Measurements from ENCODE around the gene PRPF8. TPM values are rescaled to one million over a fixed set of nuclear protein-coding genes. Genes with fewer than 3 reads are reported as not detected.

The PRPF8 gene
- total RNA-seq, 3 donors from 2014 or later, result 173 to 183 (median 176) TPM

DNA sequence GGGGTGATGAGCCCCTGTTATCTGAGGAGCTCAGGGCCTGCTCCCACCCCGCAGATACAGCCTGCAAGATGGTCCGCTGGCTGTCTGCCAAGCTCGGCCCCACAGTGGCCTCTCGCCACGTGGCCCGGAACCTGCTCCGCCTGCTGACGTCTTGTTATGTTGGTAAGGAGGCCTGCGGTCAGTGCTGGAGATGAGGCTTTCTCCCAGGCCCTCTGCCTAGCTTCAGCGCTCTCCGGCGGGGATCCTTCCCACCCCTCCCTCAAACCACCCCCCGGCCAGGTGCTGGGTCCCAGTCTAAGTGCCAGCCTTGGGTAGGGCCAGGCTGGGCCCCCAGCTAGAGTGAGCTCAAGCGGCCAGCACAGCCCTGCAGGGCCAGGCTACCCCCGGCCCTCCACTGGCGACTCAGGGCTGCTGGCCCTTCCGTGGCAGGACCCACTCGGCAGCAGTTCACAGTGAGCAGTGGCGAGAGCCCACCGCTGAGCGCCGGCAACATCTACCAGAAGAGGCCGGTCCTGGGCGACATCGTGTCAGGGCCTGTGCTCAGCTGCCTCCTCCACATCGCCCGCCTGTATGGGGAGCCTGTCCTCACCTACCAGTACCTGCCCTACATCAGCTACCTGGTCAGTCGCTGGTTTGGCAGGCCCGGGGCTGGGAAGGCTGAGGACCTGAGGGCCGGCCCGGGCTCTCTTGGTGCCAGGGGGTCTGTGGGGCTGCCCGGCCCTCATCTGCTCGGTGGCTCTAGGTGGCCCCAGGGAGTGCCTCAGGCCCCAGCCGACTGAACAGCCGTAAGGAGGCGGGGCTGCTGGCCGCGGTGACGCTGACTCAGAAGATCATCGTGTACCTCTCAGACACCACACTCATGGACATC is 45.9 kb upstream of the PRPF8 start:
- Histone ChIP-seq H3K9me3 (no peaks in the 10 kb centered on the region), H3K36me3 (no peaks in the 10 kb centered on the region), H3K27ac (peak overlapping the region; percentile 93 to 100), H3K27me3 (no peaks in the 10 kb centered on the region), H3K4me3 (peak overlapping the region; percentile 18 to 66 (median 37)), H3K4me1 (peaks cover 0 to under 1% of the 10 kb centered on the region in 2 donors)
- intact Hi-C loops (cut with DNase I; ENCODE audit: low total_unique reads), result no loop called here
- peak; percentile 76 to 86 for DNase-seq (ENCODE audit: low spot score in 2 of 2)
- peak; percentile 48 to 86 (median 82) for TF ChIP-seq POLR2AphosphoS5 (IDR thresholded peaks at IDR 0.05)
- TF ChIP-seq, protein P1, sequence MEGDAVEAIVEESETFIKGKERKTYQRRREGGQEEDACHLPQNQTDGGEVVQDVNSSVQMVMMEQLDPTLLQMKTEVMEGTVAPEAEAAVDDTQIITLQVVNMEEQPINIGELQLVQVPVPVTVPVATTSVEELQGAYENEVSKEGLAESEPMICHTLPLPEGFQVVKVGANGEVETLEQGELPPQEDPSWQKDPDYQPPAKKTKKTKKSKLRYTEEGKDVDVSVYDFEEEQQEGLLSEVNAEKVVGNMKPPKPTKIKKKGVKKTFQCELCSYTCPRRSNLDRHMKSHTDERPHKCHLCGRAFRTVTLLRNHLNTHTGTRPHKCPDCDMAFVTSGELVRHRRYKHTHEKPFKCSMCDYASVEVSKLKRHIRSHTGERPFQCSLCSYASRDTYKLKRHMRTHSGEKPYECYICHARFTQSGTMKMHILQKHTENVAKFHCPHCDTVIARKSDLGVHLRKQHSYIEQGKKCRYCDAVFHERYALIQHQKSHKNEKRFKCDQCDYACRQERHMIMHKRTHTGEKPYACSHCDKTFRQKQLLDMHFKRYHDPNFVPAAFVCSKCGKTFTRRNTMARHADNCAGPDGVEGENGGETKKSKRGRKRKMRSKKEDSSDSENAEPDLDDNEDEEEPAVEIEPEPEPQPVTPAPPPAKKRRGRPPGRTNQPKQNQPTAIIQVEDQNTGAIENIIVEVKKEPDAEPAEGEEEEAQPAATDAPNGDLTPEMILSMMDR (IDR thresholded peaks at IDR 0.05), result no peak

DNA sequence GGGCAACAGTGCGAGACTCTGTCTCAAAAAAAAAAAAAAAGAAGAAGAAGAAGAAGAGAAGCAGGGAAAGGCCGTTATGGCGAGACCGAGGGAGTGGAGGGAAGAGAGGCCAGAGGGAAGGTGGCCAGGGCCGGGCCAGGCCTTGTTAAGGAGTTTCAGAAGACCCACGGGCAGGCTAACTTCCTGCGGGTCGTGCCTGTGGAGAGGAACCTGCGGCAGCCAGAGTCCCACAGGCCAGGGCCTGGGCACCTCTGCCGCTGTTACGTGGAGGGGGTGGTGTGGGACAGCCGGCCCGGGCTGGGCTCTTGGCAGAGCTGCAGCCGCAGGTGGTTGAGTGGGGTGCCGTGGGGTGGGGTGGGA is 45.3 kb upstream of the PRPF8 start:
- Histone ChIP-seq H3K27me3 (no peaks in the 10 kb centered on the region), H3K27ac (peak overlapping the region; percentile 93 to 100), H3K4me1 (peaks cover 0 to 6% of the 10 kb centered on the region in 2 donors), H3K36me3 (no peaks in the 10 kb centered on the region), H3K9me3 (no peaks in the 10 kb centered on the region), H3K4me3 (peak overlapping the region; percentile 18 to 66 (median 37))
- DNase-seq (ENCODE audit: low spot score in 2 of 2), result no peak
- TF ChIP-seq POLR2AphosphoS5 (IDR thresholded peaks at IDR 0.05), result no peak
- TF ChIP-seq, protein P1 (IDR thresholded peaks at IDR 0.05), result no peak
- TF ChIP-seq POLR2A (IDR thresholded peaks at IDR 0.05), result no peak
- intact Hi-C loops (cut with DNase I; ENCODE audit: low total_unique reads), result no loop called here

DNA sequence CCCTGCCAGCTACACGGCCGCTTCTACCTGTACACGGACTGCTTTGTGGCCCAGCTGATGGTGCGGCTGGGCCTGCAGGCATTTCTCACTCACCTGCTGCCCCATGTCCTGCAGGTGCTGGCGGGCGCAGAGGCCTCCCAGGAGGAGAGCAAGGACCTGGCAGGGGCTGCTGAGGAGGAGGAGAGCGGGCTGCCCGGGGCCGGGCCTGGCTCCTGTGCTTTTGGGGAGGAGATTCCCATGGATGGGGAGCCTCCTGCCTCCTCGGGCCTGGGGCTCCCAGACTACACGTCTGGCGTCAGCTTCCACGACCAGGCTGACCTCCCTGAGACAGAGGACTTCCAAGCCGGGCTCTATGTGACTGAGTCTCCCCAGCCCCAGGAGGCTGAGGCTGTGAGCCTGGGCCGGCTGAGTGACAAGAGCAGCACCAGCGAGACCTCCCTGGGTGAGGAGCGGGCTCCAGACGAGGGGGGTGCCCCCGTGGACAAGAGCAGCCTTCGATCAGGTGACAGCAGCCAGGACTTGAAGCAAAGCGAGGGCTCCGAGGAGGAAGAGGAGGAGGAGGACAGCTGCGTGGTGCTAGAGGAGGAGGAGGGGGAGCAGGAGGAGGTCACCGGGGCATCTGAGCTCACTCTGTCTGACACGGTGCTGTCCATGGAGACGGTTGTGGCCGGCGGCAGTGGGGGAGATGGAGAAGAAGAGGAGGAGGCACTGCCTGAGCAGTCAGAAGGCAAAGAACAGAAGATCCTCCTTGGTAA is 43.4 kb upstream of the PRPF8 start:
- Histone ChIP-seq H3K27me3 (no peaks in the 10 kb centered on the region), H3K36me3 (no peaks in the 10 kb centered on the region), H3K27ac (peak overlapping the region; percentile 25 to 26), H3K4me1 (peaks cover 0 to 6% of the 10 kb centered on the region in 2 donors), H3K9me3 (no peaks in the 10 kb centered on the region), H3K4me3 (peak overlapping the region in 1 of 3 donors; percentile 15)
- no peak for DNase-seq (ENCODE audit: low spot score in 2 of 2)
- TF ChIP-seq POLR2A (IDR thresholded peaks at IDR 0.05) (no peak), POLR2AphosphoS5 (IDR thresholded peaks at IDR 0.05) (no peak)
- intact Hi-C loops (cut with DNase I; ENCODE audit: low total_unique reads), result no loop called here

DNA sequence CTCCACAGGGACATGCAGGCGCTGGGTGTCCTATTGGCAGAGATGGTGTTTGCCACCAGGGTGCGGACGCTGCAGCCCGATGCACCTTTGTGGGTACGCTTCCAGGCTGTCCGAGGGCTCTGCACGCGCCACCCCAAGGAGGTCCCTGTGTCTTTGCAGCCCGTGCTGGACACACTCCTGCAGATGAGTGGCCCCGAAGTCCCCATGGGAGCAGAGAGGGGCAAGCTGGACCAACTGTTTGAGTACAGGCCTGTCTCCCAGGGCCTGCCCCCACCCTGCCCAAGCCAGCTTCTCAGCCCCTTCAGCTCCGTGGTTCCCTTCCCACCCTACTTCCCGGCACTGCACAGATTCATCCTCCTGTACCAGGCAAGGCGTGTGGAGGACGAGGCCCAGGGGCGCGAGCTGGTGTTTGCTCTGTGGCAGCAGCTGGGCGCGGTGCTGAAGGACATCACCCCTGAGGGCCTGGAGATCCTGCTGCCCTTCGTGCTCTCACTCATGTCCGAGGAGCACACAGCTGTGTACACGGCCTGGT is 42.7 kb upstream of the PRPF8 start:
- intact Hi-C loops (cut with DNase I; ENCODE audit: low total_unique reads), result no loop called here
- no peak for DNase-seq (ENCODE audit: low spot score in 2 of 2)
- no peaks in the 10 kb centered on the region for H3K36me3 ChIP-seq

DNA sequence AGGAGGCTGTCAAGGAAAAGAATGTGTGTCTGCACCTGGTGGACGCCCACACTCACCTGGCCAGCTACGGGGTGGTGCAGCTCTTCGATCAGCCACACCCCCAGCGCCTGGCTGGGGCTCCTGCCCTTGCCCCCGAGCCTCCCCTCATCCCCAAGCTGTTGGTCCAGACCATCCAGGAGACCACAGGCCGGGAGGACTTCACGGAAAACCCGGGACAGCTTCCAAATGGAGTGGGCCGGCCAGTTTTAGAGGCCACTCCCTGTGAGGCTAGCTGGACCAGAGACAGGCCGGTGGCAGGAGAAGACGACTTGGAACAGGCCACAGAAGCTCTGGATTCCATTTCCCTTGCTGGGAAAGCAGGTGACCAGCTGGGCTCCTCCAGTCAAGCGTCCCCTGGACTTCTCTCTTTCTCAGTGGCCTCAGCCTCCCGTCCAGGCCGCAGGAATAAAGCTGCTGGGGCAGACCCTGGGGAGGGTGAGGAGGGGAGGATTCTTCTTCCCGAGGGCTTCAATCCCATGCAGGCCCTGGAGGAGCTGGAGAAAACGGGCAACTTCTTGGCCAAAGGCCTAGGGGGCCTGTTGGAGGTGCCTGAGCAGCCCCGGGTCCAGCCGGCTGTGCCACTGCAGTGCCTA is 42.1 kb upstream of the PRPF8 start:
- Histone ChIP-seq H3K27me3 (no peaks in the 10 kb centered on the region), H3K4me1 (peaks cover 0 to 6% of the 10 kb centered on the region in 2 donors), H3K4me3 (peak overlapping the region in 2 of 3 donors; percentile 5 to 87), H3K36me3 (no peaks in the 10 kb centered on the region), H3K27ac (no peak overlapping the region), H3K9me3 (no peaks in the 10 kb centered on the region)
- no peak for DNase-seq (ENCODE audit: low spot score in 2 of 2)
- intact Hi-C loops (cut with DNase I; ENCODE audit: low total_unique reads), result no loop called here
- TF ChIP-seq, protein P1 (IDR thresholded peaks at IDR 0.05), result no peak
- TF ChIP-seq POLR2A (IDR thresholded peaks at IDR 0.05) (no peak), POLR2AphosphoS5 (IDR thresholded peaks at IDR 0.05) (no peak)

More for the DNA sequence above, 42.7 kb upstream of the PRPF8 start:
- peaks cover 0 to 6% of the 10 kb centered on the region in 2 donors for H3K4me1 ChIP-seq
- no peak for TF ChIP-seq POLR2A (IDR thresholded peaks at IDR 0.05)
- TF ChIP-seq POLR2AphosphoS5 (IDR thresholded peaks at IDR 0.05), result no peak
- TF ChIP-seq, protein P1 (IDR thresholded peaks at IDR 0.05), result no peak
- no peaks in the 10 kb centered on the region for H3K27me3 ChIP-seq
- peak overlapping the region in 1 of 3 donors; percentile 15 for H3K4me3 ChIP-seq
- peak overlapping the region in 1 of 2 donors; percentile 25 for H3K27ac ChIP-seq
- no peaks in the 10 kb centered on the region for H3K9me3 ChIP-seq
